OCI-LY3 (cell line): Measurements from ENCODE around the gene ACTR10.

ENCODE experiments used
- EZH2phosphoT487 ChIP-seq: fragments of 200-600 bp; shearing (Covaris generic); IDR thresholded peaks from 2 replicates; pipeline ENCODE4 v1.6.1; 2018; ENCODE audit warnings: antibody characterized with exemption, mixed run types, low read depth
- TF ChIP-seq, protein P1 (sequence below): fragments of 200-600, 300-600 bp; sonication (generic); IDR thresholded peaks from 2 replicates; pipeline ENCODE4 v1.5.1; 2014; ENCODE audit warnings: antibody characterized with exemption, low read length, low read depth

DNA sequence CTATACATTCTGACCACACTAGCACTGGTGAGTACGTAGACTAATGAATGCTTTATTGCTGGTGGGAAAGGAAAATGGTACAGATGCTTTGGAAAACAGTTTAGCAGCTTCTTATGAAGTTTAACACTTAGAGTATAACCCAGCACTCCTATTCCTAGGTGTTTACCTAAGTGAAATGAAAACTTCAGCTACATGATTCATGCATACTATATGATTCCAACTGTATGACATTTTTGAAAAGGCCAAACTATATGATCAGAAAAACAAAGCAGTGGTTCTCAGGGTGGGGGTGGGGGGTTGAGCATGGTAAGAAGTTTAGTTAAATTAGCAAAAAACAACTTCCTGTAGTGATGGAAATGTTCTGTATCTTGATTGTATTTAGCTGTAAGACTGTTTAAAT lies 76.3 kb downstream of the ACTR10 start:
- TF ChIP-seq, protein P1, sequence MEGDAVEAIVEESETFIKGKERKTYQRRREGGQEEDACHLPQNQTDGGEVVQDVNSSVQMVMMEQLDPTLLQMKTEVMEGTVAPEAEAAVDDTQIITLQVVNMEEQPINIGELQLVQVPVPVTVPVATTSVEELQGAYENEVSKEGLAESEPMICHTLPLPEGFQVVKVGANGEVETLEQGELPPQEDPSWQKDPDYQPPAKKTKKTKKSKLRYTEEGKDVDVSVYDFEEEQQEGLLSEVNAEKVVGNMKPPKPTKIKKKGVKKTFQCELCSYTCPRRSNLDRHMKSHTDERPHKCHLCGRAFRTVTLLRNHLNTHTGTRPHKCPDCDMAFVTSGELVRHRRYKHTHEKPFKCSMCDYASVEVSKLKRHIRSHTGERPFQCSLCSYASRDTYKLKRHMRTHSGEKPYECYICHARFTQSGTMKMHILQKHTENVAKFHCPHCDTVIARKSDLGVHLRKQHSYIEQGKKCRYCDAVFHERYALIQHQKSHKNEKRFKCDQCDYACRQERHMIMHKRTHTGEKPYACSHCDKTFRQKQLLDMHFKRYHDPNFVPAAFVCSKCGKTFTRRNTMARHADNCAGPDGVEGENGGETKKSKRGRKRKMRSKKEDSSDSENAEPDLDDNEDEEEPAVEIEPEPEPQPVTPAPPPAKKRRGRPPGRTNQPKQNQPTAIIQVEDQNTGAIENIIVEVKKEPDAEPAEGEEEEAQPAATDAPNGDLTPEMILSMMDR, result no peak
- TF ChIP-seq EZH2phosphoT487, result no peak
